Keratinocyte (primary cell): ENCODE results near the gene NAPB.

Experiments used
- EZH2 ChIP-seq: IDR thresholded peaks from one replicate; pipeline ENCODE4 v1.6.1; 2012; ENCODE audit warnings: inconsistent platforms, mild to moderate bottlenecking, low read length, moderate library complexity
- TF ChIP-seq, protein P1 (sequence below), 3 experiments: IDR thresholded peaks in 1 of 3; conservative IDR thresholded peaks in 1 of 3; optimal IDR thresholded peaks in 1 of 3; 2 replicates in 2 of 3; 3 replicates in 1 of 3; pipeline versions ENCODE3 to v1.5.1; 2011; ENCODE audit warnings: low read length in 3 of 3, mild to moderate bottlenecking in 3 of 3, moderate library complexity in 2 of 3, control low read depth in 1 of 3, inconsistent platforms in 1 of 3; ENCODE audit not compliant: insufficient read depth in 2 of 3; ENCODE audit errors: extremely low read depth in 1 of 3

GRCh38 chr20:23448167-23448566 lies 26.9 kb upstream of the NAPB start:
- TF ChIP-seq, protein P1, sequence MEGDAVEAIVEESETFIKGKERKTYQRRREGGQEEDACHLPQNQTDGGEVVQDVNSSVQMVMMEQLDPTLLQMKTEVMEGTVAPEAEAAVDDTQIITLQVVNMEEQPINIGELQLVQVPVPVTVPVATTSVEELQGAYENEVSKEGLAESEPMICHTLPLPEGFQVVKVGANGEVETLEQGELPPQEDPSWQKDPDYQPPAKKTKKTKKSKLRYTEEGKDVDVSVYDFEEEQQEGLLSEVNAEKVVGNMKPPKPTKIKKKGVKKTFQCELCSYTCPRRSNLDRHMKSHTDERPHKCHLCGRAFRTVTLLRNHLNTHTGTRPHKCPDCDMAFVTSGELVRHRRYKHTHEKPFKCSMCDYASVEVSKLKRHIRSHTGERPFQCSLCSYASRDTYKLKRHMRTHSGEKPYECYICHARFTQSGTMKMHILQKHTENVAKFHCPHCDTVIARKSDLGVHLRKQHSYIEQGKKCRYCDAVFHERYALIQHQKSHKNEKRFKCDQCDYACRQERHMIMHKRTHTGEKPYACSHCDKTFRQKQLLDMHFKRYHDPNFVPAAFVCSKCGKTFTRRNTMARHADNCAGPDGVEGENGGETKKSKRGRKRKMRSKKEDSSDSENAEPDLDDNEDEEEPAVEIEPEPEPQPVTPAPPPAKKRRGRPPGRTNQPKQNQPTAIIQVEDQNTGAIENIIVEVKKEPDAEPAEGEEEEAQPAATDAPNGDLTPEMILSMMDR (optimal IDR thresholded peaks at IDR 0.05 in 1 of 3, IDR thresholded peaks at IDR 0.05 in 1 of 3, conservative IDR thresholded peaks at IDR 0.05 in 1 of 3; ENCODE audit: extremely low read depth in 1 of 3, insufficient read depth in 2 of 3, low read length in 3 of 3), result no peak
- no peak for TF ChIP-seq EZH2
